ENCODE results near the gene TNIP1.

TNIP1 gene

GRCh38 chr5:151022511-151023018, 58.3 kb downstream of the TNIP1 start:
- DNase-seq (ENCODE audit: low spot score), result no peak

GRCh38 chr5:151021746-151022145, 59.1 kb downstream of the TNIP1 start:
- no peak for DNase-seq (ENCODE audit: low spot score)

- peak; percentile 82 for DNase-seq (ENCODE audit: low spot score)
These were observed 60.3 kb downstream of the TNIP1 start, which contains the start of gene GPX3 for GRCh38 chr5:151020304-151021110. Gene GPX3 (plus strand): TSS chr5:151020591. CDS start chr5:151020655, 64 bp downstream.

- DNase-seq (ENCODE audit: low spot score), result no peak
These were observed 61.5 kb downstream of the TNIP1 start for GRCh38 chr5:151019331-151019730.

- DNase-seq (ENCODE audit: low spot score), result no peak
These were observed 62.0 kb downstream of the TNIP1 start for GRCh38 chr5:151018846-151019245.

- no peak for DNase-seq (ENCODE audit: low spot score)
These were observed 62.9 kb downstream of the TNIP1 start for GRCh38 chr5:151017897-151018296.

- DNase-seq (ENCODE audit: low spot score), result no peak
These were observed 64.1 kb downstream of the TNIP1 start for GRCh38 chr5:151016700-151017099.

- DNase-seq (ENCODE audit: low spot score), result no peak
These were observed 64.8 kb downstream of the TNIP1 start for GRCh38 chr5:151015974-151016587.

GRCh38 chr5:151014680-151015343, 66.0 kb downstream of the TNIP1 start:
- no peak for DNase-seq (ENCODE audit: low spot score)

- DNase-seq (ENCODE audit: low spot score), result no peak
These were observed 68.0 kb downstream of the TNIP1 start for GRCh38 chr5:151012862-151013261.

- DNase-seq (ENCODE audit: low spot score), result no peak
These were observed 71.9 kb downstream of the TNIP1 start for GRCh38 chr5:151008906-151009305.

GRCh38 chr5:151008210-151008491, 72.7 kb downstream of the TNIP1 start:
- DNase-seq (ENCODE audit: low spot score), result no peak

GRCh38 chr5:151007430-151008209, 73.2 kb downstream of the TNIP1 start:
- DNase-seq (ENCODE audit: low spot score), result no peak

- no peak for DNase-seq (ENCODE audit: low spot score)
These were observed 74.0 kb downstream of the TNIP1 start for GRCh38 chr5:151006704-151007334.

GRCh38 chr5:151005950-151006576, 74.8 kb downstream of the TNIP1 start:
- peak; percentile 41 for DNase-seq (ENCODE audit: low spot score)

- no peak for DNase-seq (ENCODE audit: low spot score)
These were observed 75.5 kb downstream of the TNIP1 start for GRCh38 chr5:151005187-151005949.

GRCh38 chr5:151004499-151004898, 76.3 kb downstream of the TNIP1 start:
- DNase-seq (ENCODE audit: low spot score), result no peak

GRCh38 chr5:151003503-151003860, 77.4 kb downstream of the TNIP1 start:
- no peak for DNase-seq (ENCODE audit: low spot score)

GRCh38 chr5:151002681-151003502, 77.9 kb downstream of the TNIP1 start:
- no peak for DNase-seq (ENCODE audit: low spot score)

GRCh38 chr5:151002250-151002649, 78.6 kb downstream of the TNIP1 start:
- DNase-seq (ENCODE audit: low spot score), result peak; percentile 52
